Peyer's patch (tissue), 4 donors: ENCODE data around the gene LIME1. TPM values are rescaled to one million over a fixed set of nuclear protein-coding genes. Genes with fewer than 3 reads are reported as not detected.

Experiments used
- DNase-seq, 3 donors: peaks; one replicate each; pipeline ENCODE4 v3.0.0-alpha.2; 2017 to 2019
- H3K27ac ChIP-seq, 4 donors: fragments of 200-600 bp; sonication (generic); one replicate each; pipeline ENCODE4 v1.5.1; 2016 to 2019
- H3K27me3 ChIP-seq, 2 donors: fragments of 200-600 bp; sonication (generic); one replicate each; pipeline ENCODE4 v1.5.1; 2019
- H3K36me3 ChIP-seq, 3 donors: fragments of 200-600 bp; sonication (generic); one replicate each; pipeline ENCODE4 v1.5.1; 2016 to 2019
- H3K4me1 ChIP-seq, 4 donors: fragments of 200-600 bp; sonication (generic); one replicate each; pipeline ENCODE4 v1.5.1; 2016 to 2019
- H3K4me3 ChIP-seq, 4 donors: fragments of 200-600 bp; sonication (generic); 1 replicate in 3 of 4; 2 replicates in 1 of 4; pipeline ENCODE4 v1.5.1; 2016 to 2019; ENCODE audit warnings: mild to moderate bottlenecking in 1 of 4
- H3K9me3 ChIP-seq, 4 donors: fragments of 200-600 bp; sonication (generic); one replicate each; pipeline ENCODE4 v1.5.1; 2016 to 2019; ENCODE audit warnings: mild to moderate bottlenecking in 1 of 4
- CTCF ChIP-seq, 6 experiments: fragments of 450-650 bp in 4 of 6; fragments of 200-600 bp in 2 of 6; sonication (generic) in 1 of 6; IDR thresholded peaks; one replicate each; pipeline ENCODE4 v1.5.1; 2017 to 2019; ENCODE audit warnings: antibody characterized with exemption in 6 of 6, mild to moderate bottlenecking in 3 of 6, moderate library complexity in 1 of 6
- POLR2A ChIP-seq, 2 donors: fragments of 450-650 bp; IDR thresholded peaks; one replicate each; pipeline ENCODE4 v1.5.1; 2017; ENCODE audit warnings: antibody characterized with exemption in 2 of 2, mild to moderate bottlenecking in 2 of 2, moderate library complexity in 2 of 2
- total RNA-seq, 4 donors: library from RNA; depleted of rRNA; stranded (reverse); fragments of >200 nt; gene quantifications; one replicate each; pipeline ENCODE4 v1.1.0, GENCODE V29; 2016

LIME1 gene
- total RNA-seq, 4 donors from 2014 or later = 32.6 to 55.3 (median 41.0) TPM

GRCh38 chr20:63732118-63733095 lies 4.1 kb upstream of the LIME1 start:
- no peak overlapping the region for H3K27ac ChIP-seq
- no peak overlapping the region for H3K4me3 ChIP-seq
- no peaks in the 10 kb centered on the region for H3K9me3 ChIP-seq
- no peaks in the 10 kb centered on the region for H3K27me3 ChIP-seq
- H3K4me1 ChIP-seq = peaks cover 0 to 36% (median 24%) of the 10 kb centered on the region in 4 donors
- peak in 1 of 3 donors; percentile 46 for DNase-seq
- TF ChIP-seq CTCF (IDR thresholded peaks at IDR 0.05) (no peak), POLR2A (IDR thresholded peaks at IDR 0.05) (no peak)
- peaks cover 0 to 37% (median 0%) of the 10 kb centered on the region in 3 donors for H3K36me3 ChIP-seq

GRCh38 chr20:63733117-63733516 lies 3.3 kb upstream of the LIME1 start:
- no peak for DNase-seq
- no peak overlapping the region for H3K4me3 ChIP-seq
- TF ChIP-seq CTCF (IDR thresholded peaks at IDR 0.05) = no peak
- TF ChIP-seq POLR2A (IDR thresholded peaks at IDR 0.05) = no peak
- no peak overlapping the region for H3K27ac ChIP-seq
- no peaks in the 10 kb centered on the region for H3K9me3 ChIP-seq
- H3K4me1 ChIP-seq = peaks cover 0 to 36% (median 28%) of the 10 kb centered on the region in 4 donors
- no peaks in the 10 kb centered on the region for H3K27me3 ChIP-seq
- peaks cover 0 to 37% (median 0%) of the 10 kb centered on the region in 3 donors for H3K36me3 ChIP-seq

- peaks cover 0 to 37% (median 29%) of the 10 kb centered on the region in 4 donors for H3K4me1 ChIP-seq
- no peaks in the 10 kb centered on the region for H3K9me3 ChIP-seq
- H3K36me3 ChIP-seq = peaks cover 0 to 37% (median 0%) of the 10 kb centered on the region in 3 donors
- no peak overlapping the region for H3K4me3 ChIP-seq
- H3K27ac ChIP-seq = no peak overlapping the region
- no peak for TF ChIP-seq POLR2A (IDR thresholded peaks at IDR 0.05)
- TF ChIP-seq CTCF (IDR thresholded peaks at IDR 0.05) = no peak
- H3K27me3 ChIP-seq = no peaks in the 10 kb centered on the region
- no peak for DNase-seq
Measured at GRCh38 chr20:63733579-63734081, 2.8 kb upstream of the LIME1 start.

GRCh38 chr20:63734111-63734945 lies 2.1 kb upstream of the LIME1 start:
- no peaks in the 10 kb centered on the region for H3K27me3 ChIP-seq
- DNase-seq = no peak
- peaks cover 0 to 42% (median 29%) of the 10 kb centered on the region in 4 donors for H3K4me1 ChIP-seq
- TF ChIP-seq POLR2A (IDR thresholded peaks at IDR 0.05) (no peak), CTCF (IDR thresholded peaks at IDR 0.05) (no peak)
- H3K4me3 ChIP-seq = no peak overlapping the region
- peaks cover 0 to 37% (median 0%) of the 10 kb centered on the region in 3 donors for H3K36me3 ChIP-seq
- no peaks in the 10 kb centered on the region for H3K9me3 ChIP-seq
- H3K27ac ChIP-seq = no peak overlapping the region
